GM21619 (cell line): ENCODE data around the gene MMAA.
A peak's percentile ranks its signal among the peaks of the same experiment; 100 is the strongest.

ENCODE experiments used
- ATAC-seq: cut with Tn5 transposase; IDR thresholded peaks from one replicate; pipeline ENCODE4 v1.9.1; 2021; ENCODE audit not compliant: unreplicated experiment

Gene MMAA

GRCh38 chr4:145703850-145704497 lies 84.8 kb downstream of the MMAA start:
- ATAC-seq, result no peak

GRCh38 chr4:145709336-145709735 lies 90.2 kb downstream of the MMAA start:
- ATAC-seq, result peak; percentile 24
